GM12875 (cell line): ENCODE data around the gene PLB1.
"Not testable (repeated sequence)": the region's sequence is repeated elsewhere in the genome, so short reads cannot be mapped to it uniquely, and the experiment has no call there.

Experiments
- H3K4me3 ChIP-seq: one replicate; pipeline ENCODE4 v1.5.1; 2011; ENCODE audit warnings: low read depth, low read length, control low read depth
- TF ChIP-seq, protein P1 (sequence below): IDR thresholded peaks from 2 replicates; pipeline ENCODE4 v1.5.1; 2011; ENCODE audit warnings: low read depth, mild to moderate bottlenecking, control low read depth, inconsistent platforms, low read length, moderate library complexity, borderline replicate concordance; ENCODE audit not compliant: insufficient read depth

Gene PLB1

DNA sequence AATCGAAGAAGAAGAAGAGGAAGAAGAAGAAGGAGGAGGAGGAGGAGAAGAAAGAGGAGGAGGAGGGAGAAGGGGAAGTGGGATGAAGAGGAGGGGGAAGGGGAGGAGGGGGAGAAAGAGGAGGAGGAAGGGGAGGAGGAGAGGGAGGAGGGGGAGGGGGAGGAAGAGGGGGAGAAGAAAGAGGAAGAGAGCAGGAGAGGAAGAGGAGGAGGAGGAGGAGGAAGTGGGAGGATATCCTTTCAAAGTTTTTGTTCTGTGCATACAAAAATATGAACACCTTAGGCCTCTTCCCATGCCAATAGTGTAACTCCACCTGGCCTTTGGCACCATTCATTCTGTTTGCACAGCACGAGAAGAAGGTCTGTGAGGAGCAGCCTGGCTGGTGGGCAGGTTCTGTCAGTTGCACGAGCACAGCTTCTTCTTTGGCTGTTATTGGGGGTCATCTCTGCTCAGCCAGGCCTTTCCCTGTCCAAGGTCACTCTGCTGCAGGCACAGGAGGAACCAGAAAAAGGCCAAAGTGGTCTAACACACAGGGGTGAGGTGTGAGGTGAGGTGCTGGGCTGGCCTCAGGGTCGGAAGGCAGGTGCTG is 25.8 kb upstream of the PLB1 start:
- TF ChIP-seq, protein P1, sequence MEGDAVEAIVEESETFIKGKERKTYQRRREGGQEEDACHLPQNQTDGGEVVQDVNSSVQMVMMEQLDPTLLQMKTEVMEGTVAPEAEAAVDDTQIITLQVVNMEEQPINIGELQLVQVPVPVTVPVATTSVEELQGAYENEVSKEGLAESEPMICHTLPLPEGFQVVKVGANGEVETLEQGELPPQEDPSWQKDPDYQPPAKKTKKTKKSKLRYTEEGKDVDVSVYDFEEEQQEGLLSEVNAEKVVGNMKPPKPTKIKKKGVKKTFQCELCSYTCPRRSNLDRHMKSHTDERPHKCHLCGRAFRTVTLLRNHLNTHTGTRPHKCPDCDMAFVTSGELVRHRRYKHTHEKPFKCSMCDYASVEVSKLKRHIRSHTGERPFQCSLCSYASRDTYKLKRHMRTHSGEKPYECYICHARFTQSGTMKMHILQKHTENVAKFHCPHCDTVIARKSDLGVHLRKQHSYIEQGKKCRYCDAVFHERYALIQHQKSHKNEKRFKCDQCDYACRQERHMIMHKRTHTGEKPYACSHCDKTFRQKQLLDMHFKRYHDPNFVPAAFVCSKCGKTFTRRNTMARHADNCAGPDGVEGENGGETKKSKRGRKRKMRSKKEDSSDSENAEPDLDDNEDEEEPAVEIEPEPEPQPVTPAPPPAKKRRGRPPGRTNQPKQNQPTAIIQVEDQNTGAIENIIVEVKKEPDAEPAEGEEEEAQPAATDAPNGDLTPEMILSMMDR = no peak
- no peak overlapping the region for H3K4me3 ChIP-seq

DNA sequence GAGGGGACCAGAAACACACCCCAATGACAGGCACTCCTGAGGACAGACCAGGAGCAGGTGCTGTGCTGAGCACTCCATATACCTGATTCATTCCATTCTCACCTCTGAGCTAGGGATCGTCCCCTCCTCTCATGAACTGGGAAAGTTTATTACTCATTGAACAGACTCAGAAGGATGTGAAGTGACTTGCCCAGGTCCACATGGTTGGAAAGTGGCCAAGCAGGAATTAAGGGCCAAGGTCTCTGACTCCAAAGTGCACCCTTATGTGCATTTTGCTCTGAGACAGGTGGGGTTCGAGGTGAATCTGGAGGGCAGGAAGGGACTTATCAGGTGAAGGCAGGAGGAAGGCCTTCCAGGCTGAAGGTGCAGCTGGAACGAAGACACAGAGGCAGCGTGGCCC is 25.1 kb upstream of the PLB1 start:
- no peak overlapping the region for H3K4me3 ChIP-seq
- TF ChIP-seq, protein P1 = no peak

DNA sequence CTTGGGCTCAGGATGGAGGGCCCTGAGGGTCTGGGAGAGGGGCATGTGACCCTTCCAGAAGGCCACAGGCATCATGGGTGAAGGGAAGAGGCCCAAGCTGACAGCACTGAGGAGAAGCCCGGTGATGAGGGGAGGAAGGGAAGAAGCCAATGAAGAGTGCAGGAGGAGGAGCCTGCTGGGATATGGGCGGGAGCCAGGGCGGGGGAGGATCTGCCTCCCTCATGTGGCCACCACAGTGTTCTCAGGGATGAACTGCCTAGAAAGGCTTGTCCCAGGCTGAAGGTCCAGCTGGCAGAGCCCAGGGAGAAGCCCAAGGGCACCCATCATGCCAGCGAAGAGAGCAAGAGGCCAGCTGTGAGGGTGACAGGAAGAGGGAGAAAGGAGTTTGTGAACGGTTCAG is 24.6 kb upstream of the PLB1 start:
- TF ChIP-seq, protein P1 = no peak

DNA sequence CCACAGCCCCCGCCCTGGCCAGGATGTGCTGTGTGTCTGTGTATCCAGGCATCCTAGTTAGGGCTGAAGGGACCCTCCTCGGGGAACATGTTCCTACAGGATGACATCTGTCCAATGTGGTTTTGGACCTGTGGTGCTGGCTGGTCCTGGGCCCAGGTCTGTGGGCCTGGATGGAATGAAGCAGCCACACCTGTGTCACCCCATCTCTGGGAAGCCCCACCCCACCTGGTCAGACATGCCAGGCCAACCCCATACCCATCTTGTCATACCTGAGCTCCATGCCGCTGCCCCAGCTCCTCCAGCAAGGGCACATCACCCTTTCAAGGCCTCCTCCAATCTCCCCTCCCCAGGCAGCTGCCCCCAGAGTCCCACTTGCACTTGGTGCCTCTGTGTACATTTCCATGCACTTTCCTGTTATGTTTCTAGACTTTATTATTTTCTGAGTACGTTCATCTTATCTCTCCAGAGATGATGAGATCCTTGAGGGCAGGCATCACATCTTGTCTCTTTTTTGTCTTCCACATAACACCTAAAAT is 24.1 kb upstream of the PLB1 start:
- H3K4me3 ChIP-seq = no peak overlapping the region
- TF ChIP-seq, protein P1 = no peak

More for the DNA sequence above, 24.6 kb upstream of the PLB1 start:
- H3K4me3 ChIP-seq = no peak overlapping the region

DNA sequence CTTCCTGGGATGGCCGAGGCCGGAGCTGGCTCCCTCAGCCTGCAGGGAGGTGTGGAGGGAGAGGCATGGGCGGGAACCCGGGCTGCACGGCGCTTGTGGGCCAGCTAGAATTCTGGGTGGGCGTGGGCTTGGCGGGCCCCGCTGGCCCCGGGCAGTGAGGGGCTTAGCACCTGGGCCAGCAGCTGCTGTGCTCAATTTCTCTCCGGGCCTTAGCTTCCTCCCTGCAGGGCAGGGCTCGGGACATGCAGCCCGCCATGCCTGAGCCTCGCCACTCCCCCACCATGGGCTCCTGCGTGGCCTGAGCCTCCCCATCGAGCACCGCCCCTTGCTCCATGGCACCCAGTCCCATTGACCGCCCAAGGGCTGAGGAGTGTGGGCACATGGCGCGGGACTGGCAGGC is 23.2 kb upstream of the PLB1 start:
- not testable (repeated sequence) for H3K4me3 ChIP-seq

DNA sequence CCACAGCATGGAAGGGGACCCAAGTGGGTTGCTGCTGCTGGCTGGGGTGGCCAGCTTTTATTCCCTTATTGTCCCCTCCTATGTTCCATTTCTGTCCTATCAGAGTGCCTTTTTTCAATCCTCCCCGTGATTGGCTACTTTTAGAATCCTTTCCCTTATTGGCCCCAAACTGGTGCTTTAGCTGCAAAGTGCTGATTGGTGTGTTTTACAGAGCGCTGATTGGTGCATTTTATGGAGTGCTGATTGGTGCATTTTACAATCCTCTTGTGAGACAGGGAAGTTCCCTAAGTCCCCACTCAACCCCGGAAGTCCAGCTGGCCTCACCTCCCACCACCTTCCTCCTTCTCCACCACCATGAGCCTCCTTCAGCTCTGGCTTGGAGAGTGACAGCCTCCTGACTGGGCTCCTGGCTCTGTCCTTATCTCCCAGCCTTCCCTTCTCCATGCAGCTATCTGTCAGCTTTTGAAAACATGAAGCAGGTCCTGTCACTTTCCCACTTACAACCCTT is 20.7 kb upstream of the PLB1 start:
- H3K4me3 ChIP-seq = no peak overlapping the region
- TF ChIP-seq, protein P1 = no peak

DNA sequence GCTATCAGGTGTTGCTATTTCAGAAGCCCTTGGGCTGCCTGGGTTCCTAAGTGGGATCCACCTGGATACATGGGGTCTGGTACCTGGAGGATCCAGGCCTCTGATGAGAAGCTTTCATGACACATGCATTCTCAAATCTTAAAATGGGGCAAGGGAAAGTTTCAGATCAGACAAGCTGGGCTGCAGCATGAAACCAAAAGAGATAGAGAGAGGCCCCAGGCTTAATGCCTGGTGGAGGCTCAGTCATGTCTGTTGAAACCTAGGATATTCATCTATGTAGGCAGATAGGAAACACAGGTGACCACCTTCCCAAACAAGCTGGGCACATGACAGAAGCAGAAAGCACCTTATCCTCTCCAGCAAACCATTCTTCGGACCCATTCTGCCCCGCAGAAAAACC is 18.8 kb upstream of the PLB1 start:
- H3K4me3 ChIP-seq = no peak overlapping the region
- TF ChIP-seq, protein P1 = no peak

DNA sequence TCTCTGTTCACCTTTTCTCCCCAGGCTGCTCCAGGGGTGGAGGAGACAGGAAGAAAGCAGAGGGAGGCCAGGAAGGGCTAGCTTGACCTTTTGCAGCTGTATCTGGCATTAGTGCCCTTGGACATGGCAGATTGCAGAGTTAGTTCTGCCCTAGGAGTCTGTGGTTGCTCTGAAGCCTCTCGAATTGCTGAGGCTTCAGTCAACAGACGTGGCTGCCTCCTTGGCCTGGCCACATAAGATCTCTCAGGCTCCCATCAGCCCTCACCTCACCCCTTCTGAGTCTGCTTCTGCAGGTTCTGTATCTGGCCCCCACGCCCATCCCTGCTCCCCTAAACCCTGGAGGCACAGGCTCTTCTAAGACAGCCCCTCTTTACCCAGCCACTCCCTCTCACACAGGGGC is 18.2 kb upstream of the PLB1 start:
- H3K4me3 ChIP-seq = no peak overlapping the region
- TF ChIP-seq, protein P1 = no peak
